GM18526 (cell line): ENCODE measurements around the gene SREBF2.

Source experiments
- POLR2A ChIP-seq: IDR thresholded peaks from 3 replicates; pipeline ENCODE4 v1.6.1; 2011; ENCODE audit not compliant: insufficient read length; ENCODE audit errors: extremely low read depth

The SREBF2 gene

GRCh38 chr22:41940832-41941765 lies 108.2 kb downstream of the SREBF2 start:
- no peak for TF ChIP-seq POLR2A

GRCh38 chr22:41943661-41944209 lies 110.8 kb downstream of the SREBF2 start:
- peak; percentile 10 for TF ChIP-seq POLR2A

DNA sequence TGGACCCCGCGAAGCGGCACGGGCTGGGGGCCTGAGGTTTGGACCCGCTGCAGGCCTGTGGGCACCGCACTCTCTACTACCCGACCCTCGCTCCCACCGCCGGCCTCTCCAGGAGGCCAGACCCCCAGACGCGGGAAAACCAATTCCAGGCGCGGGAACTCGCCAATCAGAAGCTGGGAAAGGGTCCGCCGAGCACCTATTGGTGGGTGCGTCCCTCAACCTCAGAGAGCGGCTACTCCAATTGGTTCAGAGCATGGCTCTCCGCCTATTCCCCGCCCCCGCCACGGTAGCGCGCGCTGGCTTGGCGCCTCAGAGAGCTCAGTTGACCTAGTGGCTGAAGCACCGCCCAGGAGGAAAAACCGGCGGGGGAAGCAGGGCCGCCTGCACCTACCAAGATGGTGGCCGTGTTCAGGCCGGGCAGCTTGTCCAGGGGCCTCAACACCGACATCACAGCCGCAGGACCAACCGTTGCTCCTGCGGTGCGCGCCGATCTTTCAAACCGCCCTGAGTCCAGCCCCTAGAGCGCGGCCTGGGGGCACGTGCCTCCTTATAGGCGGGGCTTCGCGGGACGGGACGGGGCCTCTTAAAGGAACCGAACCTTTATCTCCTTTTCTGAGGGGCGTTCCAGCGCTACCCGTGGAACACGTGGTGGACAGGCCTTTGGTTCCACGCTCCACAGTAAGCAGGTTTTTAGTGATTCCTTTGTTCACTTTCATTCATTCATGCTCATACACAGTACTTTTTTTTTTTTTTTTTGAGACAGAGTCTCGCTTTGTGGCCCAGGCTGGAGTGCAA lies 113.9 kb downstream of the SREBF2 start, which contains the start of gene CENPM:
CENPM (minus strand) TSS at position 524 of the 795 bp plus-strand sequence; CDS start at position 448, 76 bp downstream.
- TF ChIP-seq POLR2A, result peak; percentile 52

GRCh38 chr22:41947424-41948080 lies 114.6 kb downstream of the SREBF2 start:
- no peak for TF ChIP-seq POLR2A

DNA sequence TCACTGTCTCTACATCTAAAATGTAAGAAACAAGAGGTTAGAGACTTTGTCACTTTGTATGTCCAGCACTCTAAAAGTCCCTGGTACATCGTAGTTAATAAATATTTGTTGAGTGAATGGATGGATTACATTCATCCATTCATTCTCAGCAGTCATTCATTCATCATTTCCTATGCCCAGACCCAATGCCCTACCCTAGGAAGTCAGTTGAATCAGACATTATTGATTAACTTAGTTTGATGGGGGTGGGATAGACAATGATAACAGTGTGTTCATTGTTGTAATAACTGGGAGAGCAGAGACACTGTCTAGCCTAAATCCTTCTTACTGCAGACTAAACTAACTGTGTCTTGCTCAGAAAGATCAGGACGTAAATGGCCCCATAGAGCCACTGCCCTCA lies 115.2 kb downstream of the SREBF2 start:
- no peak for TF ChIP-seq POLR2A

DNA sequence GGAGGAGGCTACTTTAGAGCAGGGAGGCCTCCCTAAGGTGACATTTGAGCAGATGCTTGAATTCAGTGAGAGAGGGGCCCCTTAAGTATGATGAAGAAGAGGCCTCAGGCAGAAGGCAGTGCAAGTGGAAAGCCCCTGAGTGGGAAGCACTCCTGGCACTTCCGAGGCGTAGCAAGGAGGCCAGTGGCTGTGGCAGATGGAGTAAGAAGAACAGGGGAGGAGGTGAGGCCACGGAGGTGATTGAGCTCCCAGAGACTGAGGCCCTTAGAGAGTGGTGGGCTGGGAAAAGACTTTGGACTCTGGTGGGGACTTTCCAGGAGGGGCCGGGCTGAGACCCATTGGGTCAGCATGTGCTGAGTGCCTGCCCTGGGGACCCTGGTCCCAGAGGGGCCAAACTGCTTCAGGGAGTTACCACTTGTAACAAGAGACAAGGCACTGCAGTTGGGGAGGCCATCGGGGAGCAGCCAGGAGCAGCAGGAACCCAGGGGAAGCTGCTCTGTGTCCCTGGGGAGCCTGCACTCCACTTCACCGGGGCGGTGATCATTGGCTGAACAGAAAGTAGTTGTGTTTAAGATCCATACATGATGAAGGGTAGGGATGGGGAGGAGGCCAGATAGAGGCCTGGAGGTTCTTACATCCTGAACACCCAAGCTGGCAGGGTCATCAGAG lies 116.5 kb downstream of the SREBF2 start:
- no peak for TF ChIP-seq POLR2A

GRCh38 chr22:41951898-41952474 lies 119.1 kb downstream of the SREBF2 start, which contains the start of gene SMIM45:
Gene SMIM45, plus strand, starts transcription at chr22:41952150.
- no peak for TF ChIP-seq POLR2A

DNA sequence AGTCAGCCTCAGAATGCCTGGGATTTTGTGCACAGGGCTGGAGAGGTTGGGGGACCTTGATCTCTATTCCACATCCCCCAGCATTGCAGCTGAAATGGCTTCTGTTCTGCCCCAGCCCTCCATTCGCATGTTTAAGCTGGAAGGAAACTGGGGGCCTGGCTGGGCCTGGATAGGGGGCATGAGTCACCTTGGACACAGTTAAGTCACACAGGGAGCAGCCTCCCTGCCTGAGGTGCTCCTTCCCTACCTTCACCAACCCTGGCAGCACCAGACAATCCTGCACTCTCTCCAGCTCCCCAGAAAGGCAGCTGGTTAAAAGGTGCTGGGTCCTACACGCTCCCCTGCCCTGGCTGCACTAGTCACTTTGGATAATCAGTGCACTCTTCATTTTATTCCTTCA lies 119.8 kb downstream of the SREBF2 start:
- TF ChIP-seq POLR2A, result no peak
